ENCODE data around the gene FPR2. TPM values are rescaled to one million over a fixed set of nuclear protein-coding genes. Genes with fewer than 3 reads are reported as not detected.

FPR2 gene
- total and polyA plus RNA-seq, 2 of the 13 experiments (the other 11 are each of a cell fraction or from before 2014, with no cell fraction given) = not detected

GRCh38 chr19:51742789-51743188 lies 18.2 kb upstream of the FPR2 start (continued):
- no peak for TF ChIP-seq HNRNPK (IDR thresholded peaks at IDR 0.05; ENCODE audit: low read depth, low read length, poor library complexity, severe bottlenecking)
- no peak for TF ChIP-seq ZNF17 (CRISPR knock-in tag; IDR thresholded peaks at IDR 0.05)

GRCh38 chr19:51743405-51743804 lies 17.6 kb upstream of the FPR2 start:
- POLR2A ChIA-PET = no interaction called here
- in situ Hi-C loops (cut with HindIII; ENCODE audit: extremely low pct_ligation_motif_present, low pct_unique_long_range_greater_than_20kb) = no loop called here
- ATAC-seq (no peak), FAIRE-seq (no peak), DNase-seq (ENCODE audit: low spot score) (no peak)
- Histone ChIP-seq H3K79me2 (ENCODE audit: insufficient read depth, low read length) (no peaks in the 10 kb centered on the region), H3K4me3 (replicated peaks in 1 of 3; ENCODE audit: insufficient read depth in 1 of 3, low read depth in 2 of 3, low read length in 3 of 3) (no peak overlapping the region), H3K9ac (ENCODE audit: insufficient read depth, low read depth, low read length) (no peak overlapping the region), H4K20me1 (ENCODE audit: insufficient read depth, low read length) (no peaks in the 10 kb centered on the region), H3K27ac (ENCODE audit: extremely low read length, insufficient read depth, low read length) (no peak overlapping the region), H3K36me3 (replicated peaks in 1 of 2; ENCODE audit: control insufficient read depth in 1 of 2, insufficient read depth in 2 of 2, low read length in 2 of 2) (no peaks in the 10 kb centered on the region), H2AFZ (ENCODE audit: low read length) (no peak overlapping the region), H3K9me3 (ENCODE audit: low read length) (no peaks in the 10 kb centered on the region), H3K4me2 (ENCODE audit: low read depth, low read length) (no peak overlapping the region), H3K27me3 (ENCODE audit: control insufficient read depth in 1 of 2, insufficient read depth in 2 of 2, low read length in 2 of 2) (peaks cover 0 to 4% of the 10 kb centered on the region in 2 experiments; a peak in 1 of 5 replicates), H3K4me1 (ENCODE audit: insufficient read depth, low read length) (no peaks in the 10 kb centered on the region)
- TF ChIP-seq CENPT (CRISPR knock-in tag; IDR thresholded peaks at IDR 0.05; ENCODE audit: low read depth) (no peak), SYNCRIP (IDR thresholded peaks at IDR 0.05; ENCODE audit: insufficient read depth, low read depth, low read length) (no peak), HIC2 (CRISPR knock-in tag; IDR thresholded peaks at IDR 0.05; ENCODE audit: low read depth) (no peak), ZNF674 (CRISPR knock-in tag; IDR thresholded peaks at IDR 0.05; ENCODE audit: low read depth) (no peak), TFE3 (CRISPR knock-in tag; IDR thresholded peaks at IDR 0.05) (no peak), ZNF367 (CRISPR knock-in tag; IDR thresholded peaks at IDR 0.05; ENCODE audit: borderline replicate concordance) (no peak), ETV6 (CRISPR knock-in tag; conservative IDR thresholded peaks at IDR 0.05) (no peak), ZFY (CRISPR knock-in tag; IDR thresholded peaks at IDR 0.05) (no peak), ZNF576 (CRISPR knock-in tag; IDR thresholded peaks at IDR 0.05) (no peak), THAP8 (CRISPR knock-in tag; IDR thresholded peaks at IDR 0.05; ENCODE audit: borderline replicate concordance) (no peak), DNMT1 (CRISPR knock-in tag; IDR thresholded peaks at IDR 0.05) (no peak)
- BruUV-seq (replicated peaks) = no TSS peak
- 18% methylated on average over 3 of the region's 3 CpGs for WGBS (ENCODE audit: low lambda C conversion rate)
- intact Hi-C loops (cut with micrococcal nuclease; ENCODE audit: unreplicated experiment) = no loop called here
- CTCF ChIA-PET (ENCODE audit: low intra/inter-chr PET ratio, low total read pairs) = no interaction called here

Measured in HepG2 (cell line).